GM13977 (cell line): ENCODE data around the gene TSHZ2.

Experiments used
- DNase-seq: peaks from one replicate; pipeline ENCODE4 v3.0.0; 2012; ENCODE audit warnings: low spot score
- in situ Hi-C: fragments of 300-500 bp; cut with MboI; formaldehyde crosslinking; loops from one replicate; pipeline ENCODE4 v1.12.0; 2022; ENCODE audit warnings: low sequenced_read_pairs, low pct_unique_long_range_greater_than_20kb, mixed read lengths, inconsistent platforms; ENCODE audit not compliant: unreplicated experiment
- TF ChIP-seq, protein P1 (sequence below): IDR thresholded peaks from 2 replicates; pipeline ENCODE4 v1.5.1; 2012; ENCODE audit warnings: mild to moderate bottlenecking, control low read depth; ENCODE audit not compliant: insufficient read depth; ENCODE audit errors: extremely low read depth, missing control alignments

The TSHZ2 gene

DNA sequence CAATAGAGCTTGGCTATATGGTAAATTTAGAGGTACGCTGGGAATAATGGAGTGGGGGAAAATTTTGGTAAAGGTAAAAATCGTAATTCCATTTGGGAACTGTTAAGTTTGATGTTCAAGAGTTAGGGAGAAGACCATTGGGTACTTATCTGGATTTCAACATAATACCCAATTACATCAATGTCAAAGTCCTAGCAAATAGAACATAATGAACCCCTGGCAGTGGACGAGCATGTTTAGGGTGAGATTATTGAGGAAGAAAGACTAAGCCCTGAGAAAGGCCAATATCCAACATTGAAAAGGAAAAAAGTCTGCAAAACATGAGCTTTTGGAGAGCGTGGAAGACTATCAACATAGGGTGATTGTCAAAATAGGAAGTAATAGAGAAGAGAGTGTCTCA, 106.6 kb downstream of the TSHZ2 start:
- no peak for DNase-seq
- in situ Hi-C loops: no loop called here
- TF ChIP-seq, protein P1, sequence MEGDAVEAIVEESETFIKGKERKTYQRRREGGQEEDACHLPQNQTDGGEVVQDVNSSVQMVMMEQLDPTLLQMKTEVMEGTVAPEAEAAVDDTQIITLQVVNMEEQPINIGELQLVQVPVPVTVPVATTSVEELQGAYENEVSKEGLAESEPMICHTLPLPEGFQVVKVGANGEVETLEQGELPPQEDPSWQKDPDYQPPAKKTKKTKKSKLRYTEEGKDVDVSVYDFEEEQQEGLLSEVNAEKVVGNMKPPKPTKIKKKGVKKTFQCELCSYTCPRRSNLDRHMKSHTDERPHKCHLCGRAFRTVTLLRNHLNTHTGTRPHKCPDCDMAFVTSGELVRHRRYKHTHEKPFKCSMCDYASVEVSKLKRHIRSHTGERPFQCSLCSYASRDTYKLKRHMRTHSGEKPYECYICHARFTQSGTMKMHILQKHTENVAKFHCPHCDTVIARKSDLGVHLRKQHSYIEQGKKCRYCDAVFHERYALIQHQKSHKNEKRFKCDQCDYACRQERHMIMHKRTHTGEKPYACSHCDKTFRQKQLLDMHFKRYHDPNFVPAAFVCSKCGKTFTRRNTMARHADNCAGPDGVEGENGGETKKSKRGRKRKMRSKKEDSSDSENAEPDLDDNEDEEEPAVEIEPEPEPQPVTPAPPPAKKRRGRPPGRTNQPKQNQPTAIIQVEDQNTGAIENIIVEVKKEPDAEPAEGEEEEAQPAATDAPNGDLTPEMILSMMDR: no peak

DNA sequence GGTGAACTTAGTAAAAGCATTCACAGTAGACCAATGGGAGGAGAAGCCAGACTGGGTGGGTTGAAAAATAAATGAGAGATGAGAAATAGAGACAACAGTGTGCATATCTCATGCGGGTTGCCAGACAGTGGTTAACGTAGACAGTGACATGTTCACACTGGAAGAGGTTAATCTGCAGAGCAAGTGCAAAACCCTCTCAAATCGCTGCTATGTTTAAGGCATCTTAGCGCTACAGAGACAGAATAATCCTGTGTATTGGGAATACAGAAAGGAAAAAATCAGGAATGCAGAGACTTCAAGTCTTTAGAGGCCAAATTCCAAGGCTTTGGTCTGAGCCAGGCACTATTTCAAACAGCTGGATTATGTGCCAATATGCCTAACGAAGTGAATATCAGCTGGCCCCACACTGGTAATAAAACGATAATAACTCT, 107.1 kb downstream of the TSHZ2 start:
- in situ Hi-C loops: no loop called here
- no peak for DNase-seq

DNA sequence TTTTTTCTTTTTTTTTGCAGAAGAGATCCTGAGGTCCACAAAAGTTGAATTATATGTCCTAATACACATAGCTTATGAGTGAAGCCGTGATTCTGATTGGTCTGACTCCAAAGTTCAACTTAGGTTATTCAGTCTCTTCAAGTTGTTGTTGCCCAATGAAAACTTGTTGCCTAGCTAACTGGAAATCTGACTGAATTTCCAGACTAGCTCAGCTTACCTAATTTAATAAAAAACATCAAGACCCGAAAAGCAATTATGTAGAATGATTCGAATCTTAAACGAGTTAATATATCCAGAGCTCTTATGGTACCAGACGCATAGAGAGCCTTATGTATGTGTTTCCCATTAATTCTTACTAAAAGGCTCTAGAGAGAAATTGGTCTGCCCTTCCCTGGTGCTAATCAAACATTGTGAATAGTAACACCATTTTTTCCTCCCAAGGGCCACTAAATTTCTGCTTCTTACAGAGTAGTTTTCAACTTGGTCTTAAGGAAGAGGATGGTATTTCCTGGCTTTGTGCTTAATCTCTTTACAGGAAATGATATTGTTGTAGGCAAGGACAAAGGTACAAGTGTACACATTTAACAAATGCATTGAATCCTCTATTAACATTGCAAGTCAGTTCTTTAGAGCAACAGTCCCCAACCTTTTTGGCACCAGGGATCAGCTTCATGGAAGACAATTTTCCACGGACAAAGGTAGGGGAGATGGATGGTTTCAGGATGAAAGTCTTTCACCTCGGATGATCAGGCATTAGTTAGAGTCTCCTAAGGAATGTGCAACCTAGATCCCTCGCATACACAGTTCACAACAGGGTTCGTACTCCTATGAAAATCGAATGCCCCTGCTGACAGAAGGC, 107.9 kb downstream of the TSHZ2 start:
- TF ChIP-seq, protein P1: no peak
- in situ Hi-C loops: no loop called here
- no peak for DNase-seq

More for the DNA sequence above, 107.1 kb downstream of the TSHZ2 start:
- TF ChIP-seq, protein P1: no peak

DNA sequence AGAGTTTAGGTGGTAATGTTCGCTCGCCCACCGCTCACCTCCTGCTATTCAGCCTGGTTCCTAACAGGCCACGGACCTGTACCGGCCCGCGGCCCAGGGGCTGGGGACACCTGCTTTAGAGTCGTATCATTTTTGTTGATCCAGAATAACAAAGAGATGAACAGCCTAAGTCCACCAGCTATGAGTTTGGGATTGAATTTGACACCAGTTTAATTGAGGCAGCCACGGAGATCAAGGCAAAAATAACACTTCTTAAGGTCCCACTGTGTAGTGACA, 108.5 kb downstream of the TSHZ2 start:
- in situ Hi-C loops: no loop called here
- no peak for DNase-seq
- TF ChIP-seq, protein P1: no peak

DNA sequence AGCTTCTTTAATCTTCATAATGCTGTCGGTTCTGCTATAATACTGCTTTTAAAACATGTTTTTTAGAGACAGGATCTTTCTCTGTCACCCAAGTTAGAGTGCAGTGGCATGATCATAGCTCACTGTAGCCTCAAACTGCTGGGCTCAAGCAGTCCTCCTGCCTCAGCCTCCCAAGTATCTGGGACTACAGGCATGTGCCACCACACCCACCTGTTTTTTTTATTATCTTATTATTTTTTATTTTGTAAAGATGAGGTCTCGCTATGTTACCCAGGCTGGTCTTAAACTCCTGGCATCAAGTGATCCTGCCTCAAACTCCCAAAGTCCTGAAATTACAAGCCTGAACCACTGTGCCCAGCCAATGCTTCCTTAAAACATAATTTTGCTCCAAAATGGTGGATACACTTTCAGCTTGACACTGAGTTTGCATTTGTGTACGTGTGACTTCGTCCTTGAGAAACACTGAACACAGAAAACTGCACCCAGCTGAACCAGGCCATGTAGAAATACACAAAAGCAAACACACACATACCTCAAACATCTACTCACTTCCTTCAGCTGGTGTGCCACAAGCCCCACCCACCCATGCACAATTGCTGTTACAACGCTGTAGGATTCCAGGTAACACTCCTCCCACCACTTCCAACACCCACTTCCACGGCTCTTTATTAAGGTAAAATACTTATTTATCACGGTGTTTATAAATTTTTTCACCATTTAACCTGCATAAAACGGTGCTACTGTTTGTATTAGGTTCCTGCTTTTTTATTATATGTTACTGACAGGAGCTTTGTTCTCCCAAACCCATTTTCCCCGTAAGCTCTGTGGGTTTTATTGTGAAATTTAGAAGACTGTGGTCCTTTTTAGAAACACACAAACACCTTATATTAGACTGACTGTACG, 109.1 kb downstream of the TSHZ2 start:
- no peak for DNase-seq
- TF ChIP-seq, protein P1: no peak
- in situ Hi-C loops: no loop called here

DNA sequence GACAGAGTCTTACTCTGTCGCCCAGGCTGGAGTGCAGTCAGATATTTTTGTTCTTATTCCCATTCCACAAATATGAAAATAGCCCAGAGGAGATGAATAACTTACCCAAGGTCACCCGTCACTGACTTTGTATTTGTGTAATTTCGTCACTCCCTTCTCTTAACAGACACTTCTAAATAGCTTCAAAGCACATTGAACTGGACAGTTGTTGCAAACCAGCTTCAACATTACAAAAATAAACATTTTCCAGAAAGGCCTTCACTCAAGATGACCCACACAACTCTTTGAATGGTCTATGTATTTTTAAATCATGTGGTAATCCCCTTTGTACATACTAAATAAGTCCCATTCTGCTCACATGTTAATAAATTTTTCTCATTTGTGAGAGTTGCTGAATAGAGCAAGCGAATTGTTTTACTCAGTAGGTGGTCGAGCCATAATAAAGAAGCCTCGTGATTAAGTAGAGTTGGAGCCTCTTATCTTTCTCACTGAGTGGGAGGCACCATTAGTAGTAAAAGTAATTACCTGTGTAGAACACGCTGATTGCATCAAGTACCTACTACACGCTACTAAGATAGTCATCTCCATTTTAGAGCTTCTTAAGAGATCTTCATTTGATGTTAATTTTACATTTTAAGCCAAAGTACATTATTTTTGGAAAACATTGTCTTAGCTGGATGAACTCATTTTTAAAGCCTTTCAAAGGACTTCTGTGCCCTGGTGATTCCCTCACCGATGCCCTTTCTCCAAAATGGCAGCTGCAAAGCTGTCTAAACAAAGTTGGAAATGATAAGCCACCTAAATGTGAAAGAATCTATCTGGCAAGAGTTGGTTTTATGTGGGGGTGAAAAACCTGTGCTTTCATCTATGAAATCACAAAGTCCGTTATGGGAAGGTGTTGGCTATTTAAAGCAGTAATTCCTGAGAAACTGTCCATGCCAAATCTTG, 110.0 kb downstream of the TSHZ2 start:
- TF ChIP-seq, protein P1: no peak
- DNase-seq: no peak
- in situ Hi-C loops: no loop called here
